GM19397 (cell line): Measurements from ENCODE around the gene L3MBTL4.
"Not testable (repeated sequence)": the region's sequence is repeated elsewhere in the genome, so short reads cannot be mapped to it uniquely, and the experiment has no call there.

Source experiments
- ATAC-seq: cut with Tn5 transposase; IDR thresholded peaks from one replicate; pipeline ENCODE4 v1.9.1; 2021; ENCODE audit warnings: mild to moderate bottlenecking, moderate library complexity; ENCODE audit not compliant: unreplicated experiment

The L3MBTL4 gene

DNA sequence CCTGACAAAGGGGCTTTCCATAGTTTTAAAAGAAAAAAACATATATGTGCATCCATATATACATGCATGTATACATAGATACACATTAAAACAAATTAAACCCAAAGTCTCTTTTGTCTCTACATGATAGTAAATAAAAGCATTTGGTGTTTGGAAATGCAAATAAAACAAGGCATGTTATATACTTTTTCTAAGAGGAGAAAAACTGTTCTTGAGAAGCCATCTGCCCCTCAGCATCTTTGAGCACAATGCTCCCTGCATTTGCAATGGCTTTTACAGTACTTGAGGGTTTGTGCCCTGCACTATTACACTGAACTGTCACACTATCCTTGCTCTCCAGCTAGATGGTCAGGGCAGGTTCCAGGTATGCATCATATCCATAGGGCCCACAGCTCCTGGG lies 210.2 kb downstream of the L3MBTL4 start:
- no peak for ATAC-seq

DNA sequence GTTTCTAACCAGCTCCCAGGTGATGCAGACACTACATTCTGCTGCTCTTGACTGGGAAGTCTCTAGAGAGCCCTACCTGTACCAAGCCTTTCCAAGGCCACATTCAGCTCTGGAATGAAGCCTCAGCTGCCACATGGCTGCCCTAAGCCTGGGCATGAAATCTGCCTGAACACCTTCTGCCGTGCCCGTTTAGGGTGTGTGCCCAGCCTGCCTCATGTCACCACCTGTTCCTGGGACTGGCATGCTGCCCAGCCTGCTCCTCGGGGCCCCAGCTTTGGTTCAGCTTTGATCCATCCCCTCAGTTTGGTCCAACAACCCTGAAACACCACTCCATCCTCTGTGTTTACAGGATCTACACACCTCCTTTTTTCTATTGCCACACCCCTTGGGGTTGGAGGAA lies 210.9 kb downstream of the L3MBTL4 start:
- no peak for ATAC-seq

DNA sequence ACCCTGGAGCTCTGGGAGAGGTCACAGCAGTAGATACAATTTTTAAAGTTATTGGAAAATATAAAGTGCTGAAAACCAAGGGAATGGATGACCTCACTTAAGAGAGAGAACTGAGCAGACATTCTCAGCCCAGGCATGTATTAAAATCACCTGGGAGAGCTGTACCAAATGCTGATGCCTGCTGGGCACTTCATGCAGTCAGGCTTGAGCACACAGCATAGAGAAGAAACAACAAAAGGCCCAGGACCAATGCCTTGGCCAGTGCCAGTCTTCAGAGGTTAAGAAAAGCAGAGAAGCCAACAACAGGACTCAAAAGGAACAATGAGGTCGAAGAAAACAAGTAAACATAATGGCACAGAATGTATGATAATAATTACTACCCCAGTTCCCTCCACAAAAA lies 211.8 kb downstream of the L3MBTL4 start:
- ATAC-seq = no peak

DNA sequence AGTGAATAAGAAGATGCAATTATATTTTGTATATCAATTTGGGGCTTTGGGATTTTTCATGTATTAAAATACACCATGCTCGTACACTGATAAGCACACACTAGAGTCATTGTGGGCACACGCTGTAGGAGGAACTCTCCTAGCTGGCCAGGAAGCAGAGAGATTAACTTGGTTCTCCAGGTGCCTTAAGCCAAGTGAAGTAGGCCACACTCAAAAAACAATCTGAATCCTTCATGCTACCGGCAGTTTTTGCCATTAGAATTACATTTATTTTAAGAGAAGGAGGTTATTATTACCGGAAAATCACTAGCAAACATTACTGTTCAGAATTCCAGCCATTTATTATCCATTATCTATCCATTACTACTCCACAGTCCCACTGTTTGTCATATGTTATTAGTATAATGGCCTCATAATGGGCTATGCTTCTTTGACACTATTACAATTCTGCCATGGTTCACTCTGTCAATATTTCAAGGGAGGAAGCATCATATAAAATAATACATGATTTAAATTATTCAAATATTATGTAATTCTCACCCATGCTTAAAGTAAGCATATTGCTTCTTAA lies 214.4 kb downstream of the L3MBTL4 start:
- ATAC-seq = no peak

DNA sequence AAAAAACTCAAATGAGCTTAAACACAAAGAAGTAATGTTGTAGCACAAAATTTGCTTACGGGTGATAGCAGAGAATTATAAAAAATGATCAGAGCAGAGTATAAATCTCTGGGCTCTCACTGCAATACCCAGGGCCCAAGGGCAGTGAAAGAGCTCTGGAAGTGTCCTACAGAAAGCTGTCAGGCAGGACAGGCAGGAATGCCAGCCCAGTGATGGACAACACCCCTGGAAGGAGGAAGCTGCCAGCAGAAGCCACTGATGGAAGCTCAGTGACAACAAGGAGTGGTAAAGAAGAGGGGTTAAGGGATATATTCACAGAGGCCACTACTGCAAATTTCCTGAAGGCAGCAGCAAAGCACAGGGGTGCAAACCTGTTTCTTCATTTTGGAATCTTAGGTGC lies 214.9 kb downstream of the L3MBTL4 start:
- no peak for ATAC-seq

- ATAC-seq = no peak
Observed at GRCh38 chr18:6198585-6198984, 216.1 kb downstream of the L3MBTL4 start.

GRCh38 chr18:6194640-6195039 lies 220.1 kb downstream of the L3MBTL4 start:
- no peak for ATAC-seq

- not testable (repeated sequence) for ATAC-seq
Observed at GRCh38 chr18:6185782-6186181, 228.9 kb downstream of the L3MBTL4 start.

- ATAC-seq = no peak
Observed at GRCh38 chr18:6174983-6175745, 239.5 kb downstream of the L3MBTL4 start.

GRCh38 chr18:6170604-6171003 lies 244.1 kb downstream of the L3MBTL4 start:
- ATAC-seq = no peak

GRCh38 chr18:6161549-6161948 lies 253.2 kb downstream of the L3MBTL4 start:
- no peak for ATAC-seq

GRCh38 chr18:6159426-6159825 lies 255.3 kb downstream of the L3MBTL4 start:
- ATAC-seq = no peak

DNA sequence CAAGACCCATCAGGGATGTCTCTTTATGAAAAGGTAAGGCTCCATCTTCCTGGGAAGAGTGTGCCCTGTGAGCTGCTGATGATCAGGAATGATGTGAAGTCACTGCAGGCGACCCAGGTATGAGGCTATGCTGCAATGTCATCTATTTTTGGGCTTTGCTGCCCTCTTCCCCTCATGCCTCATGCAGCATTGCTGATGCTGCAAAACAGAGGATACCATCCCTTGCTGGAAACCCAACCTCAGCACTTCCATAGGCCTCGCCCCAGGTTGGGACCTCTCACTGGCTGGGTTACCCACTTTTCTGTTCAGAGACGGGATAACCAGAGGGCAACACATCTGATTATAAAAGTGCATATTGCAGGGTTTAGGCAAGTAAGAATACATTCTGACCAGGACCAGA lies 255.8 kb downstream of the L3MBTL4 start:
- no peak for ATAC-seq

GRCh38 chr18:6156446-6156845 lies 258.3 kb downstream of the L3MBTL4 start:
- ATAC-seq = no peak

DNA sequence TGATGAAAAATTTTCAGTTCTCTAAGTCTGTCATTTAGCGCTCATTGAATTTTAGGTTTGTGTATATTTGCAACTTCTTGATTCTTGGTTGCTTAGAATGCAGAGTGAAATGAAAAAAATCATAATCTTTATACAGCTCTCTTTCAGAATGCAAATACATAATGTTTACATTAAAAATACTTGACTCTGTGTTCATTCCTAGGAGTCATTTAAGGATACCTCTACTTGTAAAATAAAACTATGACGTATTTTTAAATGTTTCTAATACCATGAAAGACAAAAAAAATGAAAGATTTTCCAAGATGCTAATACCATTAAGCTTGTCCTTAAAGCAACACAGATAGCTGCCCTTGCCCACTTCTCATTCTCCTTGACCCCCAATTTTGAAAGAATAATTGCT lies 259.0 kb downstream of the L3MBTL4 start:
- no peak for ATAC-seq

GRCh38 chr18:6150430-6150829 lies 264.3 kb downstream of the L3MBTL4 start:
- ATAC-seq = no peak

GRCh38 chr18:6146307-6146661 lies 268.4 kb downstream of the L3MBTL4 start:
- no peak for ATAC-seq

DNA sequence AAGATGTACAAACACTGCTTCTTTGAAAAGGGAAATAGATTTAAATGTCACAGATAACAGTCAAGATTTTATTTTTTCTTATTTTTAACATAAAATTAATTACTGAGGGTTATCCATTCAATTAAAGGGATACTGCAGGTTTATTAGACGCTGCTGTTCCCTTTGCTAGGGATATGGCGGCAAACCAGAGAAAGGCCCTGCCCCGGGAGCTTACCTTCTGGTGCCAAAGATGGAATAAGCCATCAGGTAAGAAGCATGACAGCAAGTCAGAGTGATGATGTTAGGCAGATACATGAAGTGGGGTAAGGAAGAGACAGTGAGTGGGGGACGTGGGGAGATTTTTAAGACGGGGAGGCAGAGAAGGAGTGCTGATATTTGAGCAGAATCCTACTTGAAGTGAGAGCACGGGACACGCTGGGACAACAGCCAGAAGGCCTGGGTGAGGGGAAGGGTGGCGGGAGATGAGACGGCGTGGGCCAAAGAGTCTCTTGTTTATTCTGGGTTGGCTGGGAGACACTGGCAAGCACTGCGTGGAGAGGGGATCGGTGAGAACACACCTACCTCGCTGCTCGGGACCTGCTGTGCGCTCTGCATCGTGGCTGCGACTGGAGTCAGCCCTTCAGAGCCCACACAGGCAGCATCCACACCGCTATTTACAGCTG lies 268.9 kb downstream of the L3MBTL4 start:
- ATAC-seq = no peak

GRCh38 chr18:6139007-6139406 lies 275.7 kb downstream of the L3MBTL4 start:
- no peak for ATAC-seq

DNA sequence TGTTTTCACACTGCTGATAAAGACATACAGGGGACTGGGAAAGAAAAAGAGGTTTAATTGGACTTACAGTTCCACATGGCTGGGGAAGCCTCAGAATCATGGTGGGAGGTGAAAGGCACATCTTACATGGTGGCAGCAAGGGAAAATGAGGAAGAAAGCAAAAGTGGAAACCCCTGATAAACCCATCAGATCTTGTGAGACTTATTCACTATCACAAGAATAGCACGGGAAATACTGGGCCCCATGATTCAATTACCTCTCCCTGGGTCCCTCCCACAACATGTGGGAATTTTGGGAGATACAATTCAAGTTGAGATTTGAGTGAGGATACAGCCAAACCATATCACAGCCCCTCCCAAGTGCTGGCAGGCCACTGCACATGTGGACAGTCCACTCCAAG lies 278.8 kb downstream of the L3MBTL4 start:
- ATAC-seq = not testable (repeated sequence)

DNA sequence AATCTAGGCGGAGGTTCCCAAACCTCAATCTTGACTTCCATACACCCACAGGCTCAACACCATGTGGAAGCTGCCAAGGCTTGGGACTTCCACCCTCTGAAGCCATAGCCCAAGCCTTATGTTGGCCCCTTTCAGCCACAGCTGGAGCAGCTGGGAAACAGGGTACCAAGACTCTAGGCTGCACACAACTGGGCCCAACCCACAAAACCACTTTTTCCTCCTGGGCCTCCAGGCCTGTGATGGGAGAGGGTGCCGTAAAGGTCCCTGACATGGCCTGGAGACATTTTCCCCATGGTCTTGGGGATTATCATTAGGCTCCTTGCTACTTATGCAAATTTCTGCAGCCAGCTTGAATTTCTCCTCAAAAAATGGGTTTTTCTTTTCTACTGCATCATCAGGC lies 279.7 kb downstream of the L3MBTL4 start:
- ATAC-seq = not testable (repeated sequence)

- no peak for ATAC-seq
Observed at GRCh38 chr18:6132751-6133368, 281.9 kb downstream of the L3MBTL4 start.
